HG03457 (cell line): ENCODE results near the gene ZNF750.

Experiments used
- ATAC-seq: cut with Tn5 transposase; IDR thresholded peaks from one replicate; pipeline ENCODE4 v1.9.1; 2021; ENCODE audit warnings: moderate number of reproducible peaks; ENCODE audit not compliant: unreplicated experiment

ZNF750 gene

DNA sequence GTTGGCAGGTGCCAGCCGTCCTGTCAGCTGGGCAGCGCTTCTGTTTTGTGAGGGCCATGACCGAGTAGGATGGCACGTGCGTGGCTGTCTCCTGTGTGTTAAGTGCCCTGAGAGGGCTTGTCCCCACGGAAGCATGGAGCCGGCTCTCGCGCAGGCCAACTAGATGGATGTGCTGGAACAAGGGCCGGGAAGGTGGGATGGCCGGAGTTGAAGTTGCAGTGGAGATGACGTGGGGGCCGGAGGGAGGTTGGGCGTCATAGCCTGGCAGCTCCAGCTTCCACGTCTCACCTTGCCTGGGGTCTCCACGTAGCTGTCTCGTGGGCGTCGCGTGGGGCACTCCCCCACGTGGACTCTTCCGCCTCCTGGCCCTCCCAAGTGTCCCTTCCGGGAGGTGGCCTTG, 60.3 kb downstream of the ZNF750 start:
- ATAC-seq: no peak
